A673 (cell line): ENCODE results near the gene TMEM144. TPM values are rescaled to one million over a fixed set of nuclear protein-coding genes. Genes with fewer than 3 reads are reported as not detected.

Source experiments
- BruUV-seq: library from RNA; stranded (reverse); fragments of 400-500 nt; replicated peaks from 2 replicates; lab custom pipeline; 2021; lab: Mats Ljungman, UMichigan
- CTCF ChIA-PET: fragments of 300-600 bp; sonication (Branson Sonifier 250); formaldehyde crosslinking; loops from one replicate; lab custom pipeline; 2022; ENCODE audit warnings: antibody characterized with exemption; lab: Charles Lee
- POLR2A ChIA-PET: fragments of 300-600 bp; sonication (Branson Sonifier 250); formaldehyde crosslinking; loops from one replicate; lab custom pipeline; 2022; ENCODE audit warnings: antibody characterized with exemption; ENCODE audit not compliant: low non-redundant PET; lab: Charles Lee
- DNase-seq: peaks from one replicate; pipeline ENCODE4 v3.0.0-alpha.2; 2015; ENCODE audit warnings: low spot score
- H3K27ac ChIP-seq: fragments of 200-600 bp; sonication (generic); 2 replicates; pipeline ENCODE4 v1.5.1; 2016; ENCODE audit warnings: mixed run types, low read depth, mild to moderate bottlenecking, mixed read lengths, antibody characterized with exemption, low read length; ENCODE audit not compliant: poor library complexity, severe bottlenecking
- H3K27me3 ChIP-seq: fragments of 200-600 bp; sonication (generic); replicated peaks from 2 replicates; pipeline ENCODE4 v1.6.1; 2017; ENCODE audit warnings: mixed run types, low read depth, mild to moderate bottlenecking, mixed read lengths, antibody characterized with exemption, low read length; ENCODE audit not compliant: insufficient read depth, poor library complexity
- H3K36me3 ChIP-seq: fragments of 200-600 bp; sonication (generic); 2 replicates; pipeline ENCODE4 v1.6.1; 2016; ENCODE audit warnings: mixed run types, mild to moderate bottlenecking, mixed read lengths, antibody characterized with exemption, low read length; ENCODE audit not compliant: insufficient read depth, poor library complexity, severe bottlenecking
- H3K4me1 ChIP-seq: fragments of 200-600 bp; sonication (generic); 2 replicates; pipeline ENCODE4 v1.6.1; 2017; ENCODE audit warnings: mixed run types, mild to moderate bottlenecking, mixed read lengths, antibody characterized with exemption, low read length; ENCODE audit not compliant: insufficient read depth, poor library complexity, severe bottlenecking
- H3K4me3 ChIP-seq: fragments of 200-600 bp; sonication (generic); 2 replicates; pipeline ENCODE4 v1.5.1; 2016; ENCODE audit warnings: low read depth, mixed run types, mild to moderate bottlenecking, mixed read lengths, low read length; ENCODE audit not compliant: poor library complexity, severe bottlenecking
- H3K9me3 ChIP-seq: fragments of 200-600 bp; sonication (generic); 2 replicates; pipeline ENCODE4 v1.6.1; 2016; ENCODE audit warnings: mixed run types, low read depth, mild to moderate bottlenecking, mixed read lengths, antibody characterized with exemption, low read length; ENCODE audit not compliant: poor library complexity, severe bottlenecking
- EZH2 ChIP-seq: fragments of 200-600 bp; sonication (generic); IDR thresholded peaks from 2 replicates; pipeline ENCODE4 v1.6.1; 2017; ENCODE audit warnings: borderline replicate concordance, low read depth, mild to moderate bottlenecking, mixed read lengths, antibody characterized with exemption, low read length; ENCODE audit not compliant: poor library complexity, severe bottlenecking
- intact Hi-C: fragments of 100-400 bp; cut with micrococcal nuclease; formaldehyde crosslinking; loops from one replicate; pipeline ENCODE4 v1.10.0; 2022; ENCODE audit not compliant: unreplicated experiment
- total RNA-seq: library from RNA; stranded (reverse); gene quantifications from 2 replicates; pipeline ENCODE4 v1.2.3, GENCODE V29; 2021
- TF ChIP-seq, protein P1 (sequence below): fragments of 300-800, 200-600 bp; sonication (generic); conservative IDR thresholded peaks from 2 replicates; pipeline ENCODE4 v1.5.1; 2017; ENCODE audit warnings: low read depth, mild to moderate bottlenecking, antibody characterized with exemption, low read length, moderate library complexity, mixed read lengths

TMEM144 gene
- total RNA-seq, 1 experiment from 2014 or later = 4.0 TPM

DNA sequence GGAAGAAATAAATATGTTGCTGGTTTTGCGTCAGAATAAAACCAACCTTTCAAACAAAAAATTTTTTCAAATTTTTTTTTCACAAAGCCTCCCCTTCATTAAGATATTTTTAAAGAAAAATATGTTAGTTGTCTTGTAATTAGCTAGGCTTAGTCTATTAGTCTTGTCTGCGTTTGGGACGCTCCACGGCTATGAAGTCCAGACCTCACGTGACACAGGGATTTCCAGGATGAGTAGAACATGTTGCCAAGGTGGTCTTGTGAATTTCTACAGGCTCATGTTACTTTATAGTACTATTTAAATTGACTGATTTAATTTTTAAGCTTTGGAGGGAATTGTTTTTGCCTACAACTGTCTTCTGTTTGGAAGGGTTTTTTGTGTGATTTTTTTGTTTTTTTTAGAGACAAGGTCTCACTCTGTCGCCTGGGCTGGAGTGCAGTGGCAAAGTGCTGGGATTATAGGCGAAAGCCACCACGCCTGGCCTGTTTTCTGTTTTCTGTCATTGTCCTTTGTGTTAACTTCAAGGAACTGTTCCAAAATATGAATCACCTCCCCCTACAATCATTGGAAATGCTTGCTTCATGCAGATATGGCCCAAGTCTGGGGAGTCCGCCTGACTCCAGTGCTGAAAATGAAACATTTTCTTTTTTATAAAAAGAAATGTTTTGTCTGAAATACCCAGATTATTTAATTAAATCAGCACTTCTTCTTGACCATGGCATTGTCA lies 26.2 kb downstream of the TMEM144 start:
- H3K9me3 ChIP-seq = no peaks in the 10 kb centered on the region
- H3K4me3 ChIP-seq = no peak overlapping the region
- intact Hi-C loops = no loop called here
- H3K4me1 ChIP-seq = no peaks in the 10 kb centered on the region
- BruUV-seq = no TSS peak
- no peaks in the 10 kb centered on the region for H3K36me3 ChIP-seq
- ChIA-PET POLR2A (no interaction called here), CTCF (no interaction called here)
- H3K27ac ChIP-seq = no peak overlapping the region
- DNase-seq = no peak
- no peak for TF ChIP-seq EZH2
- TF ChIP-seq, protein P1, sequence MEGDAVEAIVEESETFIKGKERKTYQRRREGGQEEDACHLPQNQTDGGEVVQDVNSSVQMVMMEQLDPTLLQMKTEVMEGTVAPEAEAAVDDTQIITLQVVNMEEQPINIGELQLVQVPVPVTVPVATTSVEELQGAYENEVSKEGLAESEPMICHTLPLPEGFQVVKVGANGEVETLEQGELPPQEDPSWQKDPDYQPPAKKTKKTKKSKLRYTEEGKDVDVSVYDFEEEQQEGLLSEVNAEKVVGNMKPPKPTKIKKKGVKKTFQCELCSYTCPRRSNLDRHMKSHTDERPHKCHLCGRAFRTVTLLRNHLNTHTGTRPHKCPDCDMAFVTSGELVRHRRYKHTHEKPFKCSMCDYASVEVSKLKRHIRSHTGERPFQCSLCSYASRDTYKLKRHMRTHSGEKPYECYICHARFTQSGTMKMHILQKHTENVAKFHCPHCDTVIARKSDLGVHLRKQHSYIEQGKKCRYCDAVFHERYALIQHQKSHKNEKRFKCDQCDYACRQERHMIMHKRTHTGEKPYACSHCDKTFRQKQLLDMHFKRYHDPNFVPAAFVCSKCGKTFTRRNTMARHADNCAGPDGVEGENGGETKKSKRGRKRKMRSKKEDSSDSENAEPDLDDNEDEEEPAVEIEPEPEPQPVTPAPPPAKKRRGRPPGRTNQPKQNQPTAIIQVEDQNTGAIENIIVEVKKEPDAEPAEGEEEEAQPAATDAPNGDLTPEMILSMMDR = no peak
- no peaks in the 10 kb centered on the region for H3K27me3 ChIP-seq

DNA sequence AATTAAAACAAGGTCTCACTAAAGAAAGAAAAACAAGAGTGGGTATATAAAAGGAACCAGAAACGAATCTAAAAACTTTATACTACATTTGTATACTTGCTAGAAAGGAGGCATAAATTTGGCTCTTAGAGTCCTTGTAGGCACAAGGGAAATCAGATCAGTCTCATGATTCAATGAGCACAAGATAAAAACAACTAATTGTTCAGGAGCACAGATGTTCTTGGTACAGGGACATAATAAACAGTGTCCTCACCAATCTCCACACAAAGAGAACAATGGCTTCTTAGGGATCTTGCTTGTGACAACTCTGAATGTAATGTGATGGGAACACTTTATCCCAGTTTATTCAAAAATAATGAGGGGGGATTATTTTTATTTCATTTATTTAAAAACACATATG lies 28.3 kb downstream of the TMEM144 start:
- H3K27ac ChIP-seq = no peak overlapping the region
- H3K27me3 ChIP-seq = no peaks in the 10 kb centered on the region
- H3K4me1 ChIP-seq = no peaks in the 10 kb centered on the region
- H3K4me3 ChIP-seq = no peak overlapping the region
- CTCF ChIA-PET = no interaction called here
- no TSS peak for BruUV-seq
- TF ChIP-seq EZH2 = no peak
- TF ChIP-seq, protein P1 = no peak
- DNase-seq = no peak
- H3K36me3 ChIP-seq = no peaks in the 10 kb centered on the region
- no peaks in the 10 kb centered on the region for H3K9me3 ChIP-seq
- POLR2A ChIA-PET = no interaction called here
- intact Hi-C loops = no loop called here

DNA sequence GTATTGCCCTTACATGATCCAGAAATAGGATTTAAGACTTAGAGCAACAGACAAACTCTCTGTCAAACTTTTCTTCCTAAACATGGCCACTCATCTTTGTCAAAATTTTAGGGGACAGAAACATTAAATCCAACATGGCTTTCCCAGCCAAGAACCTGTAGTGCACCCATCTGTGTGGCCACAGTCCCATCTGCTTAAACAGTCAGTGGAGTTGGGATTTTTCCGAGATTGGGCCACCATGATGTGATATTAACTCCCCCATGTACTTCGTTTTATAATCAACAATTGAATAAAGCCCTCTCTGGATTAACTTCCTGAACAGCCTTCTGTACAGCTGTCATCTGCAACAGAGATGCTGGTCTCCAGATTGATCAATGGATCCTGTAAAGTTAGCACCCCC lies 28.9 kb downstream of the TMEM144 start:
- no peak overlapping the region for H3K27ac ChIP-seq
- no peaks in the 10 kb centered on the region for H3K9me3 ChIP-seq
- DNase-seq = no peak
- CTCF ChIA-PET = no interaction called here
- POLR2A ChIA-PET = no interaction called here
- intact Hi-C loops = no loop called here
- H3K4me3 ChIP-seq = no peak overlapping the region
- no peaks in the 10 kb centered on the region for H3K4me1 ChIP-seq
- H3K27me3 ChIP-seq = no peaks in the 10 kb centered on the region
- TF ChIP-seq EZH2 = no peak
- TF ChIP-seq, protein P1 = no peak
- H3K36me3 ChIP-seq = no peaks in the 10 kb centered on the region
- no TSS peak for BruUV-seq
